ENCODE results near the gene SNRNP25. TPM values are rescaled to one million over a fixed set of nuclear protein-coding genes. Genes with fewer than 3 reads are reported as not detected.

Gene SNRNP25
- total RNA-seq, 1 experiment from 2014 or later: 70.8 TPM

GRCh38 chr16:101586-101985 lies 48.0 kb downstream of the SNRNP25 start:
- no peak for DNase-seq (ENCODE audit: low spot score)

GRCh38 chr16:102060-102855 lies 48.6 kb downstream of the SNRNP25 start:
- DNase-seq (ENCODE audit: low spot score): no peak

- DNase-seq (ENCODE audit: low spot score): no peak
Measured at GRCh38 chr16:104355-104754, 50.7 kb downstream of the SNRNP25 start.

- no peak for DNase-seq (ENCODE audit: low spot score)
Measured at GRCh38 chr16:104928-105327, 51.3 kb downstream of the SNRNP25 start.

- no peak for DNase-seq (ENCODE audit: low spot score)
Measured at GRCh38 chr16:105521-105920, 51.9 kb downstream of the SNRNP25 start.

- peak; percentile 67 for DNase-seq (ENCODE audit: low spot score)
Measured at GRCh38 chr16:106623-107324, 53.1 kb downstream of the SNRNP25 start.

Other genes with a start within 250 kb of the SNRNP25 start
- gene POLR3K, start 220 bp upstream of the SNRNP25 start, total RNA-seq (2014; rRNA removed; shearing (Covaris generic)): 11.7 and 15.9 TPM in 2 replicates
- gene RHBDF1, start 18.8 kb downstream of the SNRNP25 start, total RNA-seq (2014; rRNA removed; shearing (Covaris generic)): 39.3 and 43.7 TPM in 2 replicates
- gene MPG, start 24.4 kb downstream of the SNRNP25 start, total RNA-seq (2014; rRNA removed; shearing (Covaris generic)): 144 TPM in 2 replicates
- 7.3 TPM in 2 replicates for gene NPRL3, start 84.8 kb downstream of the SNRNP25 start, total RNA-seq (2014; rRNA removed; shearing (Covaris generic))
- not detected in 2 replicates for gene HBZ, start 98.8 kb downstream of the SNRNP25 start, total RNA-seq (2014; rRNA removed; shearing (Covaris generic))
- not detected in 2 replicates for gene HBM, start 112.2 kb downstream of the SNRNP25 start, total RNA-seq (2014; rRNA removed; shearing (Covaris generic))
- gene HBA2, start 119.0 kb downstream of the SNRNP25 start, total RNA-seq (2014; rRNA removed; shearing (Covaris generic)): not detected in 2 replicates
- gene HBA1, start 122.9 kb downstream of the SNRNP25 start, total RNA-seq (2014; rRNA removed; shearing (Covaris generic)): not detected in 2 replicates
- not detected in 2 replicates for gene HBQ1, start 126.6 kb downstream of the SNRNP25 start, total RNA-seq (2014; rRNA removed; shearing (Covaris generic))
- 62.4 and 80.0 TPM in 2 replicates for gene LUC7L, start 175.6 kb downstream of the SNRNP25 start, total RNA-seq (2014; rRNA removed; shearing (Covaris generic))
- gene FAM234A, start 181.0 kb downstream of the SNRNP25 start, total RNA-seq (2014; rRNA removed; shearing (Covaris generic)): 72.1 and 106 TPM in 2 replicates
- gene RGS11, start 222.1 kb downstream of the SNRNP25 start, total RNA-seq (2014; rRNA removed; shearing (Covaris generic)): 0.07 TPM in 1 of 2 replicates, not detected in the other
- gene ARHGDIG, start 226.8 kb downstream of the SNRNP25 start, total RNA-seq (2014; rRNA removed; shearing (Covaris generic)): 1.1 and 4.0 TPM in 2 replicates
- gene PDIA2, start 229.3 kb downstream of the SNRNP25 start, total RNA-seq (2014; rRNA removed; shearing (Covaris generic)): 0.29 and 0.41 TPM in 2 replicates

All from A172 (cell line).